ENCODE data around the gene ARSD.

GRCh38 chrX:2870650-2871049, 58.5 kb downstream of the ARSD start:
- no peak for TF ChIP-seq CTCF (IDR thresholded peaks at IDR 0.05)
- TF ChIP-seq POLR2A (IDR thresholded peaks at IDR 0.05), result no peak
